Measurements from ENCODE around the gene WWOX.

The WWOX gene

GRCh38 chr16:78425891-78426510, 326.5 kb downstream of the WWOX start:
- H3K4me3 ChIP-seq (ENCODE audit: low read depth, low read length): no peak overlapping the region
- DNase-seq (ENCODE audit: low read depth): no peak
- TF ChIP-seq CTCF (IDR thresholded peaks at IDR 0.05; ENCODE audit: control insufficient read depth, extremely low read depth, insufficient read depth): no peak

- no peak for TF ChIP-seq CTCF (IDR thresholded peaks at IDR 0.05; ENCODE audit: control insufficient read depth, extremely low read depth, insufficient read depth)
- no peak overlapping the region for H3K4me3 ChIP-seq (ENCODE audit: low read depth, low read length)
- DNase-seq (ENCODE audit: low read depth): no peak
Observed at GRCh38 chr16:78428193-78428592, 328.7 kb downstream of the WWOX start.

- H3K4me3 ChIP-seq (ENCODE audit: low read depth, low read length): no peak overlapping the region
- DNase-seq (ENCODE audit: low read depth): no peak
- no peak for TF ChIP-seq CTCF (IDR thresholded peaks at IDR 0.05; ENCODE audit: control insufficient read depth, extremely low read depth, insufficient read depth)
Observed at GRCh38 chr16:78430281-78430680, 330.8 kb downstream of the WWOX start.

- TF ChIP-seq CTCF (IDR thresholded peaks at IDR 0.05; ENCODE audit: control insufficient read depth, extremely low read depth, insufficient read depth): no peak
- no peak for DNase-seq (ENCODE audit: low read depth)
Observed at GRCh38 chr16:78431004-78431670, 331.7 kb downstream of the WWOX start.

DNA sequence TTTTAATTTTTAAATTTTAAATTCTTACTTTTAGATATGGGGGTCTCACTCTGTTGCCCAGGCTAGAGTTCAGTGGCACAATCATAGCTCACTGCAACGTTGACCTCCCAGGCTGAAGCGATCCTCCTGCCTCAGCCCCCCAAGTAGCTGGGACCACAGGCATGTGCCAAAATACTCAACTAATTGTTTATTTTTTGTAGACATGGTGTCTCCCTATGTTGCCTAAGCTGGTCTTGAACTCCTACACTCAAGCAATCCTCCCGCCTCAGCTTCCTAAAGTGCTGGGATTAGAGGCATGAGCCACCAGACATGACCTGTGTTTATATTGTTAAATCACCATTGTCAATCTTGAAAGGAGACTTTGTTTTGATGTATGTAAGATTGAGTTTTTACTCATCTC, 332.2 kb downstream of the WWOX start:
- no peak for DNase-seq (ENCODE audit: low read depth)
- no peak overlapping the region for H3K4me3 ChIP-seq (ENCODE audit: low read depth, low read length)
- TF ChIP-seq CTCF (IDR thresholded peaks at IDR 0.05; ENCODE audit: control insufficient read depth, extremely low read depth, insufficient read depth): no peak

More at GRCh38 chr16:78431004-78431670, 331.7 kb downstream of the WWOX start:
- H3K4me3 ChIP-seq (ENCODE audit: low read depth, low read length): no peak overlapping the region

DNA sequence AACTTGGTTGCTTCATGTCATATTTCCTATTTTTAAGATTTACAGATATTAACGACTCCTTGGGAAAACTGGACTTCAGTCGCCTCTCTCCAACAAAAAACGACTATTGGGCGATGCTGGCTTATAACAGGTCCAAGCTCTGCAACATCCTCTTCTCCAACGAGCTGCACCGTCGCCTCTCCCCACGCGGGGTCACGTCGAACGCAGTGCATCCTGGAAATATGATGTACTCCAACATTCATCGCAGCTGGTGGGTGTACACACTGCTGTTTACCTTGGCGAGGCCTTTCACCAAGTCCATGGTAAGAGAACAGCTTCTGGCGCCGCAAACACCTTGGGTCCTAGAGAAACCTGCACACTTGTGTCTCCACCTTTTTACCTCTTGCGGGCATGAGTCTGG, 333.0 kb downstream of the WWOX start:
- no peak for TF ChIP-seq CTCF (IDR thresholded peaks at IDR 0.05; ENCODE audit: control insufficient read depth, extremely low read depth, insufficient read depth)
- H3K4me3 ChIP-seq (ENCODE audit: low read depth, low read length): no peak overlapping the region
- no peak for DNase-seq (ENCODE audit: low read depth)

DNA sequence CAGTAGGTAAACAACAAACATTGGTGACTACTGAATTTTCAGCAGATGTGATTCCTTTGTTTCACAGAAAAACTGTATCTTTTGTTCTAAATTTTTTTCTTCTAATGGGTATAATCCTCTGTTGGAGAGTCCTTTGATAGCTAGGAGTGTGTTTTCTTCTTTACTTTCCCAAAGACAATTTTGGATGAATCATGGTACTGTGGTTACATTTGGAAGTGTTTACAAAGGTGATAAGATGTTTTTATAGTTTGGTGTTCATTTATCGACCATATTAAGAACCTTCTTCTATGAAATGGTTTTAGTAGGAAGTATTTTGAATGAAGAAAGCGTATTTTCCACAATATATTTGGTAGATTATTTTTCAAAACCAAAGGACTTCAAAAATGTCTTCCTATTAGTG, 333.7 kb downstream of the WWOX start:
- no peak for TF ChIP-seq CTCF (IDR thresholded peaks at IDR 0.05; ENCODE audit: control insufficient read depth, extremely low read depth, insufficient read depth)
- H3K4me3 ChIP-seq (ENCODE audit: low read depth, low read length): no peak overlapping the region
- DNase-seq (ENCODE audit: low read depth): no peak

All from LNCaP clone FGC (cell line).